Neural crest cell (in vitro differentiated cells): ENCODE measurements around the gene HOXD12. TPM values are rescaled to one million over a fixed set of nuclear protein-coding genes. Genes with fewer than 3 reads are reported as not detected.

Experiments
- DNase-seq: peaks from one replicate; pipeline ENCODE4 v3.0.0; 2021; ENCODE audit warnings: low read depth, mixed read lengths, low spot score
- H3K27ac Mint-ChIP-seq: one replicate; pipeline ENCODE4 v1.8.0; 2021; ENCODE audit warnings: mild to moderate bottlenecking, mixed read lengths; ENCODE audit not compliant: unreplicated experiment
- H3K27me3 Mint-ChIP-seq: 2 replicates; pipeline ENCODE4 v1.8.0; 2021; ENCODE audit warnings: low read depth, mild to moderate bottlenecking, mixed read lengths
- H3K36me3 Mint-ChIP-seq: 2 replicates; pipeline ENCODE4 v1.8.0; 2021; ENCODE audit warnings: low read depth, mild to moderate bottlenecking, mixed read lengths
- H3K4me1 Mint-ChIP-seq: 2 replicates; pipeline ENCODE4 v1.8.0; 2021; ENCODE audit warnings: mixed read lengths
- H3K4me3 Mint-ChIP-seq: one replicate; pipeline ENCODE4 v1.8.0; 2021; ENCODE audit warnings: mild to moderate bottlenecking, mixed read lengths
- H3K9me3 Mint-ChIP-seq: 2 replicates; pipeline ENCODE4 v1.8.0; 2021; ENCODE audit warnings: mixed read lengths
- CTCF ChIP-seq: fragments of 200-600 bp; sonication (generic); conservative IDR thresholded peaks from 2 replicates; pipeline ENCODE4 v1.5.0; 2021; ENCODE audit warnings: antibody characterized with exemption, mild to moderate bottlenecking
- total RNA-seq: library from RNA; stranded (reverse); gene quantifications from 2 replicates; pipeline ENCODE4 v1.2.1, GENCODE V29; 2021

The HOXD12 gene
- total RNA-seq, 1 donor from 2014 or later: not detected

GRCh38 chr2:176111846-176112374 lies 12.3 kb downstream of the HOXD12 start:
- no peak for TF ChIP-seq CTCF
- Mint-ChIP-seq H3K27ac (no peak overlapping the region), H3K36me3 (peaks cover 5% of the 10 kb centered on the region), H3K4me1 (peaks cover 4% of the 10 kb centered on the region), H3K27me3 (peaks cover 95% of the 10 kb centered on the region), H3K9me3 (peaks cover 6% of the 10 kb centered on the region), H3K4me3 (no peak overlapping the region)
- no peak for DNase-seq

- no peak for TF ChIP-seq CTCF
- Mint-ChIP-seq H3K36me3 (peaks cover 6% of the 10 kb centered on the region), H3K27ac (no peak overlapping the region), H3K4me3 (no peak overlapping the region), H3K9me3 (peaks cover 7% of the 10 kb centered on the region), H3K27me3 (peaks cover 96% of the 10 kb centered on the region), H3K4me1 (peaks cover 4% of the 10 kb centered on the region)
- DNase-seq: no peak
Measured at GRCh38 chr2:176112375-176113302, 13.0 kb downstream of the HOXD12 start.

GRCh38 chr2:176114120-176114929 lies 14.7 kb downstream of the HOXD12 start:
- no peak overlapping the region for H3K27ac Mint-ChIP-seq
- no peak for DNase-seq
- peaks cover 99% of the 10 kb centered on the region for H3K27me3 Mint-ChIP-seq

GRCh38 chr2:176114930-176115625 lies 15.5 kb downstream of the HOXD12 start:
- TF ChIP-seq CTCF: no peak
- Mint-ChIP-seq H3K4me1 (no peaks in the 10 kb centered on the region), H3K27me3 (peaks cover 99% of the 10 kb centered on the region), H3K27ac (no peak overlapping the region), H3K36me3 (peaks cover 10% of the 10 kb centered on the region), H3K9me3 (peaks cover 7% of the 10 kb centered on the region), H3K4me3 (no peak overlapping the region)
- no peak for DNase-seq

More at GRCh38 chr2:176114120-176114929, 14.7 kb downstream of the HOXD12 start:
- Mint-ChIP-seq H3K9me3 (peaks cover 7% of the 10 kb centered on the region), H3K4me3 (no peak overlapping the region), H3K4me1 (peaks cover 3% of the 10 kb centered on the region), H3K36me3 (peaks cover 10% of the 10 kb centered on the region)
- no peak for TF ChIP-seq CTCF
